ENCODE measurements around the gene RARRES1.

- TF ChIP-seq POLR2A (IDR thresholded peaks at IDR 0.05) = no peak
- TF ChIP-seq CTCF (IDR thresholded peaks at IDR 0.05 in 8 of 11, conservative IDR thresholded peaks at IDR 0.05 in 3 of 11) = no peak
These were observed 5.2 kb upstream of the RARRES1 start for GRCh38 chr3:158737410-158737809.
